ENCODE results near the gene MEGF10.

Gene MEGF10

GRCh38 chr5:127330116-127330515, 39.5 kb downstream of the MEGF10 start:
- DNase-seq = no peak

- no peak for DNase-seq
Measured at GRCh38 chr5:127331890-127332649, 41.5 kb downstream of the MEGF10 start.

GRCh38 chr5:127333483-127333882, 42.9 kb downstream of the MEGF10 start:
- no peak for DNase-seq

GRCh38 chr5:127335381-127335780, 44.8 kb downstream of the MEGF10 start:
- no peak for DNase-seq

GRCh38 chr5:127337876-127338275, 47.3 kb downstream of the MEGF10 start:
- DNase-seq = no peak

- DNase-seq = no peak
Measured at GRCh38 chr5:127338501-127338900, 47.9 kb downstream of the MEGF10 start.

GRCh38 chr5:127340606-127341005, 50.0 kb downstream of the MEGF10 start:
- DNase-seq = no peak

GRCh38 chr5:127342364-127342763, 51.8 kb downstream of the MEGF10 start:
- no peak for DNase-seq

- DNase-seq = no peak
Measured at GRCh38 chr5:127343313-127343712, 52.7 kb downstream of the MEGF10 start.

- DNase-seq = no peak
Measured at GRCh38 chr5:127343866-127344265, 53.3 kb downstream of the MEGF10 start.

- DNase-seq = no peak
Measured at GRCh38 chr5:127344931-127345330, 54.3 kb downstream of the MEGF10 start.

GRCh38 chr5:127351418-127351817, 60.8 kb downstream of the MEGF10 start:
- DNase-seq = no peak

GRCh38 chr5:127352068-127352467, 61.5 kb downstream of the MEGF10 start:
- DNase-seq = no peak

GRCh38 chr5:127353327-127353726, 62.7 kb downstream of the MEGF10 start:
- no peak for DNase-seq

GRCh38 chr5:127353796-127354195, 63.2 kb downstream of the MEGF10 start:
- DNase-seq = no peak

- DNase-seq = no peak
Measured at GRCh38 chr5:127355337-127355736, 64.7 kb downstream of the MEGF10 start.

GRCh38 chr5:127358284-127358683, 67.7 kb downstream of the MEGF10 start:
- no peak for DNase-seq

GRCh38 chr5:127358740-127359139, 68.1 kb downstream of the MEGF10 start:
- DNase-seq = no peak

- DNase-seq = no peak
Measured at GRCh38 chr5:127359502-127359901, 68.9 kb downstream of the MEGF10 start.

- no peak for DNase-seq
Measured at GRCh38 chr5:127363403-127363802, 72.8 kb downstream of the MEGF10 start.

- no peak for DNase-seq
Measured at GRCh38 chr5:127367029-127367428, 76.4 kb downstream of the MEGF10 start.

GRCh38 chr5:127367946-127368465, 77.4 kb downstream of the MEGF10 start:
- DNase-seq = no peak

GRCh38 chr5:127369796-127370195, 79.2 kb downstream of the MEGF10 start:
- no peak for DNase-seq

GRCh38 chr5:127370631-127371030, 80.0 kb downstream of the MEGF10 start:
- no peak for DNase-seq
